ENCODE results near the gene STARD4. TPM values are rescaled to one million over a fixed set of nuclear protein-coding genes. Genes with fewer than 3 reads are reported as not detected.

The STARD4 gene
- polyA plus RNA-seq, 1 experiment, result 8.5 TPM

GRCh38 chr5:111493031-111493430 is 19.3 kb downstream of the STARD4 start:
- no peaks in the 10 kb centered on the region for H3K36me3 ChIP-seq (ENCODE audit: control insufficient read depth, insufficient read depth, low read length)
- no peak for TF ChIP-seq CTCF (IDR thresholded peaks at IDR 0.05; ENCODE audit: insufficient read depth, low read depth, low read length)
- H3K4me3 ChIP-seq (ENCODE audit: low read depth, low read length), result no peak overlapping the region
- no peaks in the 10 kb centered on the region for H3K27me3 ChIP-seq (ENCODE audit: control insufficient read depth, insufficient read depth, low read length)
- CTCF ChIA-PET, result no interaction called here
- POLR2A ChIA-PET, result no interaction called here
- DNase-seq (ENCODE audit: low read depth), result no peak

- H3K36me3 ChIP-seq (ENCODE audit: control insufficient read depth, insufficient read depth, low read length), result no peaks in the 10 kb centered on the region
- DNase-seq (ENCODE audit: low read depth), result no peak
- TF ChIP-seq CTCF (IDR thresholded peaks at IDR 0.05; ENCODE audit: insufficient read depth, low read depth, low read length), result no peak
- no peak overlapping the region for H3K4me3 ChIP-seq (ENCODE audit: low read depth, low read length)
- POLR2A ChIA-PET, result no interaction called here
- H3K27me3 ChIP-seq (ENCODE audit: control insufficient read depth, insufficient read depth, low read length), result no peaks in the 10 kb centered on the region
- CTCF ChIA-PET, result no interaction called here
These were observed 24.0 kb downstream of the STARD4 start for GRCh38 chr5:111488353-111488752.

- Histone ChIP-seq H3K4me3 (ENCODE audit: low read depth, low read length) (no peak overlapping the region), H3K36me3 (ENCODE audit: control insufficient read depth, insufficient read depth, low read length) (no peaks in the 10 kb centered on the region), H3K27me3 (ENCODE audit: control insufficient read depth, insufficient read depth, low read length) (no peaks in the 10 kb centered on the region)
- TF ChIP-seq CTCF (IDR thresholded peaks at IDR 0.05; ENCODE audit: insufficient read depth, low read depth, low read length), result no peak
- ChIA-PET POLR2A (no interaction called here), CTCF (no interaction called here)
- no peak for DNase-seq (ENCODE audit: low read depth)
These were observed 25.4 kb downstream of the STARD4 start for GRCh38 chr5:111486926-111487325.

- no peak for TF ChIP-seq CTCF (IDR thresholded peaks at IDR 0.05; ENCODE audit: insufficient read depth, low read depth, low read length)
- Histone ChIP-seq H3K27me3 (ENCODE audit: control insufficient read depth, insufficient read depth, low read length) (no peaks in the 10 kb centered on the region), H3K4me3 (ENCODE audit: low read depth, low read length) (no peak overlapping the region), H3K36me3 (ENCODE audit: control insufficient read depth, insufficient read depth, low read length) (no peaks in the 10 kb centered on the region)
- ChIA-PET CTCF (interaction anchor here (1.0 kb wide), 1 partner anchor 25 kb away, joined by 3 read pairs; no protein-coding TSS in a partner anchor), POLR2A (no interaction called here)
- no peak for DNase-seq (ENCODE audit: low read depth)
These were observed 26.3 kb downstream of the STARD4 start for GRCh38 chr5:111486055-111486454.

- no peaks in the 10 kb centered on the region for H3K36me3 ChIP-seq (ENCODE audit: control insufficient read depth, insufficient read depth, low read length)
- DNase-seq (ENCODE audit: low read depth), result no peak
- H3K27me3 ChIP-seq (ENCODE audit: control insufficient read depth, insufficient read depth, low read length), result no peaks in the 10 kb centered on the region
- no peak overlapping the region for H3K4me3 ChIP-seq (ENCODE audit: low read depth, low read length)
- ChIA-PET CTCF (no interaction called here), POLR2A (interaction anchor here (0.6 kb wide), 1 partner anchor 107 kb away, joined by 3 read pairs; no protein-coding TSS in a partner anchor)
- TF ChIP-seq CTCF (IDR thresholded peaks at IDR 0.05; ENCODE audit: insufficient read depth, low read depth, low read length), result no peak
These were observed 32.0 kb downstream of the STARD4 start for GRCh38 chr5:111480346-111480745.
